NCI-H526 treated with DMSO at 0.1 percent for 48 hours (cell line): Measurements from ENCODE around the gene TAF5L.
"Not testable (repeated sequence)": the region's sequence is repeated elsewhere in the genome, so short reads cannot be mapped to it uniquely, and the experiment has no call there.

Experiments
- DNase-seq: peaks from one replicate; lab custom pipeline; 2025; lab: John Stamatoyannopoulos, UW

The TAF5L gene

GRCh38 chr1:229567109-229567868 lies 58.6 kb downstream of the TAF5L start:
- DNase-seq = no peak

GRCh38 chr1:229563701-229564100 lies 62.2 kb downstream of the TAF5L start:
- no peak for DNase-seq

GRCh38 chr1:229563241-229563640 lies 62.7 kb downstream of the TAF5L start:
- DNase-seq = no peak

GRCh38 chr1:229562686-229563085 lies 63.2 kb downstream of the TAF5L start:
- DNase-seq = no peak

GRCh38 chr1:229561141-229561540 lies 64.8 kb downstream of the TAF5L start:
- no peak for DNase-seq

GRCh38 chr1:229560124-229560523 lies 65.8 kb downstream of the TAF5L start:
- not testable (repeated sequence) for DNase-seq

GRCh38 chr1:229559336-229559801 lies 66.6 kb downstream of the TAF5L start:
- DNase-seq = not testable (repeated sequence)

- peak; percentile 88 for DNase-seq
Observed at GRCh38 chr1:229558460-229559335, 67.2 kb downstream of the TAF5L start, which contains the start of gene ABCB10. Gene ABCB10 (minus strand): TSS chr1:229558707. CDS start chr1:229558652, 55 bp downstream.

GRCh38 chr1:229557913-229558414 lies 68.0 kb downstream of the TAF5L start:
- DNase-seq = no peak

GRCh38 chr1:229557200-229557850 lies 68.6 kb downstream of the TAF5L start:
- DNase-seq = no peak

GRCh38 chr1:229554886-229555621 lies 70.9 kb downstream of the TAF5L start:
- no peak for DNase-seq

- no peak for DNase-seq
Observed at GRCh38 chr1:229553621-229554130, 72.2 kb downstream of the TAF5L start.

GRCh38 chr1:229552732-229553131 lies 73.2 kb downstream of the TAF5L start:
- DNase-seq = no peak

GRCh38 chr1:229550812-229551567 lies 74.9 kb downstream of the TAF5L start:
- DNase-seq = no peak

- no peak for DNase-seq
Observed at GRCh38 chr1:229547542-229547941, 78.4 kb downstream of the TAF5L start.

GRCh38 chr1:229544587-229544986 lies 81.3 kb downstream of the TAF5L start:
- no peak for DNase-seq
